ENCODE results near the gene KRTAP10-2.

KRTAP10-2 gene

GRCh38 chr21:44537930-44538911 lies 13.1 kb downstream of the KRTAP10-2 start:
- DNase-seq, result no peak

GRCh38 chr21:44535963-44536362 lies 15.3 kb downstream of the KRTAP10-2 start:
- DNase-seq, result no peak

- DNase-seq, result no peak
Observed at GRCh38 chr21:44534688-44535087, 16.6 kb downstream of the KRTAP10-2 start.

GRCh38 chr21:44533891-44534627 lies 17.2 kb downstream of the KRTAP10-2 start:
- no peak for DNase-seq

- no peak for DNase-seq
Observed at GRCh38 chr21:44533121-44533890, 18.0 kb downstream of the KRTAP10-2 start.

GRCh38 chr21:44532712-44533111 lies 18.6 kb downstream of the KRTAP10-2 start:
- DNase-seq, result no peak

- DNase-seq, result no peak
Observed at GRCh38 chr21:44531606-44532564, 19.4 kb downstream of the KRTAP10-2 start.

GRCh38 chr21:44530903-44531605 lies 20.3 kb downstream of the KRTAP10-2 start:
- DNase-seq, result no peak

- no peak for DNase-seq
Observed at GRCh38 chr21:44530221-44530902, 20.9 kb downstream of the KRTAP10-2 start.

- no peak for DNase-seq
Observed at GRCh38 chr21:44529503-44530125, 21.7 kb downstream of the KRTAP10-2 start.

GRCh38 chr21:44529011-44529421 lies 22.3 kb downstream of the KRTAP10-2 start:
- DNase-seq, result peak in 1 of 5 experiments; percentile 1

- DNase-seq, result peak in 2 of 5 experiments; percentile 1
Observed at GRCh38 chr21:44528634-44528995, 22.7 kb downstream of the KRTAP10-2 start.

GRCh38 chr21:44527983-44528633 lies 23.2 kb downstream of the KRTAP10-2 start:
- peak in 1 of 5 experiments; percentile 3 for DNase-seq

GRCh38 chr21:44527156-44527982 lies 23.9 kb downstream of the KRTAP10-2 start:
- DNase-seq, result peak in 1 of 5 experiments; percentile 7

- DNase-seq, result peak in 1 of 5 experiments; percentile 2
Observed at GRCh38 chr21:44526096-44526997, 25.0 kb downstream of the KRTAP10-2 start.

- no peak for DNase-seq
Observed at GRCh38 chr21:44525391-44526095, 25.8 kb downstream of the KRTAP10-2 start.
